HG03060 (cell line): ENCODE results near the gene STK24.
A peak's percentile ranks its signal among the peaks of the same experiment; 100 is the strongest.

ENCODE experiments used
- ATAC-seq: cut with Tn5 transposase; IDR thresholded peaks from one replicate; pipeline ENCODE4 v1.9.1; 2021; ENCODE audit warnings: low read depth, moderate number of reproducible peaks; ENCODE audit not compliant: unreplicated experiment

The STK24 gene

DNA sequence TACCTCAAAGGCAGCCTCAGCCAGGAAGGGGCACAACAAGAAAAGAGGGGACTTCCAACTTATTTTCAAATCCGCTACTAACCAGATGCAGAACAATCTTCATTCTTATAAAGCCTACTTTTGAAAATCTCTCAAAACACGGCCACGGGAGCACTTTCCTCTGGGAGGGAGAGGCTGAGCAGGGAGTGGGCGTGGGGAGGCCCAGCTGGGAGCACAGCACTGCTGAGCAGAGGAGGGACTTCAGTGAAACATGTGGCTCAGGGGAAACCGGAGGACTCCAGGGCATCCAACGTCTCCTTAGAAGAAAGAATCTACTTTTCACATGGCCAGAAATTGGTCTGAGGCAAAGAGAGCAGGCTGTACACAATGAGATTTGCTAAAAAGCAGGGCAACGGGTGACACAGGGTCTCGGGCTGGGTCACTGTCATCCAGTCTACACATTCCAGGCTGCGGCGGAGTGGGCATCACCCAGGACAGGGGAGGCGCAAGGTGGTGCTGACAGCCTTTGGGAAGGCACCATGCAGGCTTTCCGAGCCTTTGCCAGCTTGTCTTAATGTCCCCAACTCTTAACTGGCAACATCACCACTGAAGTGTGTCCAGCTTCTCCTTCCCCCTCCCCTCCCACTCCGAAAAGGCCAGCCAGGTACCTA lies 117.1 kb downstream of the STK24 start:
- ATAC-seq: no peak

DNA sequence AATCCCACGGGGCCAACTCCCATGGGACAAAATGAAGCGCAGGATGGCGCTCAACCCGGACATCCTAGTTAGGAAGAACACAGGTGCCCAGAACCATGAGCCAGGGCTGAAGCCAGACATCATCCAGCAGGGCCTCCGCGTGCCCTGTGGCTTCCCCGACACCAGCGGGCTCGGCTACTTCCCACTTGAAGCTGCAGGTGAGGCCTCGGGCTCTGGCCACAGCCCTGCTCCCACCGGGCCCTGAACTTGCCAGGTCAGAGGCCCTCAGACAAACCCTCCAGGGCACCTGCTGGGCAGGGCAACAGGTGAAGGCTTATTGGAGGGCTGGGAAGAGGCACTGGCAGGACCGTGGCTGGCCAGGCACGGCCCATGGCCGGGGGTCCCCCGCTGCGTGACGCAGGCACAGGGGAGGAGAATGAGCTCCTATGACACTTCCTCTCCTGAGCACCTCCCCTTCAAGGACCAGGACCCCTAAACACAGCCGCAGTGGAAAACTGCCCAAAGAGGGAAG lies 117.7 kb downstream of the STK24 start:
- no peak for ATAC-seq

DNA sequence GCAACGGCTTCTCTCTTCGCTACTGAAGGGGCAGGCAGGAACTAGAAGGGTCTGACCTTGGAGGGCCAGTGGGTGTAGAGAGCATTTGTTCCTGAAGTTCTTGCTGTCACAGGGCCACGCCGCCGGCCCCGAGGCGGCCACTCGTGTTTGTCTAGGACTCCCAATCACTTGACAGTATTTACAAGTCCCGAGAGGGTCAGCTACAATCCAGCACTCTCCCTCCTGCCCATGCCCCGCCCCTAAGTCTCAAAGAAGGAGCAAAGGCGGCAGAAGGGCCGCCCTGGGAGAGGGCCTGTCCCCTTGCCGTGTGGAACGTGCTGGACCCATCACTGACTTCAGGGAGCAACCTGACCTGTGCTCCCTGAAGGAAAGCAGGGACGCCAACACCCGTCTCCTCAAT lies 118.5 kb downstream of the STK24 start:
- ATAC-seq: no peak

DNA sequence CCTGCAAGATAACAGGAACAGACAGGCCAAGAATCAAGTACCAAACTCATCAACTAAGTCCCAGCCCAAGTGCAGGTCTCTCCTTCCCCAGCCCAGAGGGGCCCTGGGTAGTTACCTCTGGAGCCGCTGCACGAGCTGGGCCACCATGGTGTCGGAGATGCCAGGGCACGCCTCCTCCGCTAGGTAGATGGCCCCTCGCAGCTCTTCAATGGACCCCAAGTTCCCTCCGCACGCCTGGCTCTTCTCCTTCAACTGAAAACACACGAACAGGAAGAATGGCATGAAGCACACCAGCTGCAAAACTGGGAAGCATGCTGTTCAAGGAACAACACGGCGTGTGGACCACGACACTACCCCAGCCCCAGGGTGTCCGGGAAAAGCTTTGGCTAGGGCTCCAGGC lies 119.9 kb downstream of the STK24 start:
- ATAC-seq: no peak

DNA sequence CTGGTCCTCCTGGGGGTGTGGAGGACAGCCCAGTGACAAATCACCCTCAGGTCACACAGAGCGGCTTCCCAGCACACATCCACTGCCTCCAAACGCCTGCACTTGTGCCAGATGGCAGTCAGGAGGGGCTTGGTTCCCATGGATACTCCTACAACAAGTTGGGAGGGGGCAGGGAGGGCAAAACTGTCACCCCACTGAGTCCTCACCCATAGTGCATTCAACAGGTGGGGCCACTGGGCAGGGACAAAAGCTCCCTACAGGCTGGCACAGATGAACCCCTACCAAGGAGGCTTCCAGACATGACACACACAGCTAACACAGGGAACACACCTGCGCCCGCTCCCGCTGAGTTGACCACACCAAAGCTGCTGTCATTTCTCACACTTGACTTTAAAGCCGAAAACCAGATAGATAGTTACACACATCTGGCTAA lies 120.5 kb downstream of the STK24 start:
- no peak for ATAC-seq

DNA sequence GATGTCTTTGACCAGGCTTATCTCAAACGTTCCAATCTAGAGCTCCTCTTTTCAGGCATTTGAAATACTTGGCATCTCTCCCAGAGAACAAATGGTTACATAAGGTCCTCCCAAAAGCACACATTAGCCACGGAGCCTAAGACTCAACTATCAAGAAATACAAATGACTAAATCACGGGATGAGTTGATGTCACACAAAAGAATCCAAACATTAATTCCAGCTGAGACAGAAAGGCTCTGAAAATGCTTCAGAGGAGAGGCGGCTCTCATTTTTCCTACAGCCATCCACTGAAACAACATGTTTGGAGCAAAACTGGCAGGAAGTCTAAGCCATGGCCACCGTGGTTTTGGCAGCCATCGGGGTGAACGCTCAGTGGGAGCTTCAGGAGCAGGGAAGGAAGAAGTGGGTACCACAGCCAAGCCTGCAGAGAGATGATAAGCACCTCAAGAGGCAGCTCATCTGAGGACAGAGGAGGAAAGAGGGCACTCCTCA lies 122.5 kb downstream of the STK24 start:
- ATAC-seq: no peak

DNA sequence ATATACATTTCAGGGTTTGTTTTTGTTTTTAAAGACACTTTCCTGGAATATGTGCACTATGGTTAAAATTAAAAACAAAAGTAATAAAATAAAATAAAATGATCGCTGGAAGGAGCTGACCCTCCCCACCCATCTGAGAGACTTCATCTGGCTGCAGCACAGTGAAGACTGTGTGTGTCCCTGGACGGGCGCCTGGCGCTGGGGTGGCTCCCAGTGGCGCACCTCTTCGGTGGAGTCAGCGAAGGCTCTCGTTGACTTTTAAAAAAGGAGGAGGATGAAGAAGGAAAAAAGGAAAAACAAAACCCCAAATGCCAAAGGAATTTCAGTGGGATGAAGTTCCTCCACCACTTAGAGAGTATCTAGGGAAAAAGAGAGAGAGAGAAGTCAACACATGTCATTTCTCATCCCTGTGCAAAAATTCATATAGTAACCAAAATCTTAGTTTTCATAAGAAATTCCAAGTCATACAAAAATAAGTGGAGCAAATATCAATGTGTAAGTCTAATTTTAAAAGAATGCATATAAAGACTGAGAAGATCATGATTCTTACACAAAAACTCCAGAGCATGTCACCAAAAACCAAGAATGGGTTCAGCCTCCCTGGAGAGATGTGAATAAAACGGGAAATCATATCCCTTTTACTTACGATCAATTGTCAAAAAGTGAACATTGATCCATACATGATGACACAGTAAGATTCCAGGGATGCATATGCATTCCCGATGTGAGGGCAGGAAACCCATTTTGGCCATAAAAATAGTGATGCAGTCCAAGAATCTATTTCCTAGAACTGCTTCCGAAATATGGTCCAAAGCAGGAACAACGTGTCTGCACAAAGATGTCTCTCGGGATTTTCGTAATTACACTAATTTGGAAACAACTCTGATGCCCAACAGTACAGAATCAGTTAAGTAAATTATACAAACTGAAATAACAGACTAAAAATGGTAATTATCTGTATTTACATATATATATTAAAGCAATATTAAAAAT lies 123.8 kb downstream of the STK24 start:
- ATAC-seq: no peak

DNA sequence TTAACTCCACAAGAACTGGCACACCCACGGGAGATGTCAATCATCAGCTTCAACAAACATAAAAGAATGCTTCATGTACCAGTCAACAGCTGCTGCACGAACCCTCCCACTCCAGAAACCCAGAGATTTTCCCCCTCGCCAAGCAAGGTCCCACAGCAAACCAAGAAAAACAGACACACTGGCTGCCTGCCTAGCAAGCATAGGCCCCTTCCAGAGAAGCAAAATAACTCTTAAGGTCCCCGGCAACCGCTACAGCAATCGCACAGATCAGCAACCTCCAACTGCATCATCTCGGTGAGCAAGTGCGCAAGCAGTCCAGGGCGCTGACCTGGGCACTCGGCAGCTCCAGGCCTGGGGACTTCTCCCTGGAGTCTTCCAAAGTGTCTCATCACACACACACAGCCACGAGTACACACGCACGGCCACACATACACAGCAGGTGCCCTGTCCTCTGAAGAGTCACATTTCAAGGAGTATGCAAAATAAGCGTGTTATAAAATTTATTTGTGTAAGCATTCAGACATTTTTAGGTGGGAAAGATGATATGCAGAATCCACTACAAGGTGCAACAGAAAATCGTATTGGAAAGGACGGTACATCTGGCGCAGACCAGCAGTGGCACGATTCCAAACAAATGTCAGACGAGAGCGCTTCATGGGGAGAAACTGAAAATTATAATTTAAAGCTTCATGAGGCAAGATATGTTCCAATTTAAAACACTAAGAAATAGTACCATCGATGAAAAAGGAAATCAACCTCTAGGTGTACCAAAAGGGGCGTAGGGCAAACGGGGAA lies 125.0 kb downstream of the STK24 start:
- ATAC-seq: no peak

DNA sequence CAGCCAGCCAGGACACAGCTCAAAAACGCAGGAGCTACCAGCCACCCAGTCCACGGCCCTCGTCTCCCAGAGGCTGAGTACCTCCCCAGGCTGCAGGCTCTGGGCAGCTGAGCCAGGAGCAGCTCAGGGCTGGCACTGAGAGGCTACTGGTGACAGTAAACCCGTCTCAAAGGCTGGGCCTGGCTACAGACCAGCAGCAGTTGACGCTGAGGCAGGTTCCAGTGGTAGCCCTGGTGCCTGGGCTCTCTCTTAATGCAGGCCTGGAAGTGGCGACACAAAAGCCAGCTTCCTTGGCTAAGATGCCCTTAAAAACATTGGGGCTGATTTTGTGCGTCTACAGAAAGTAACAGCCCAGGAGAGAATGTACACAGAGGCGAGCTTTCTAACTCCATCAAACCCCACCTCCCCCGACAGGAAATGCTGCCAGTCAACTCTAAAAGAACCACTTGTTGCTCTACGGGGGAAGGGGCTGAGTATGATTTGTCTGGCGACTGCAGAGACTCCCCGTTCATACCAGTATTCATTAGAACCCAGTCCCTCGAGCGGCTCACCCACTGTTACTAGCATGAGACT lies 126.3 kb downstream of the STK24 start:
- ATAC-seq: no peak

DNA sequence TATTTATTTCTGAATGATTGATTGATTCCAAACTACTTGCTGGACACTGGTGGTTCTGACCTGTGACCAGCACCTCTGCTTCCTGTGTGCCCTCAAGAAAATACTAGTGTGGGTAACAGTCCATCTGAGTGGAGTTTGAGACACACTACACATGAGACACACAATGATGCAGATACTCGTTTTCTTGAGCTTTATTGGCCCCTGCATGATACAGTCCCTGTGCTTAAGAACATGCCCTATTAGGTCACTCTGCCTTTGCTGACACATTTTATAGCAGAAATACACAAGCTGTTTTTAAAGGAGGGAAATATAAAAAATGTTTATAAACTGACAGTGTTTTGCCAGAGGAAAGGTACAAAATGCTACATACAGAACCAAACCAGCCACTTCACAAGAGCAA lies 126.9 kb downstream of the STK24 start:
- ATAC-seq: no peak

DNA sequence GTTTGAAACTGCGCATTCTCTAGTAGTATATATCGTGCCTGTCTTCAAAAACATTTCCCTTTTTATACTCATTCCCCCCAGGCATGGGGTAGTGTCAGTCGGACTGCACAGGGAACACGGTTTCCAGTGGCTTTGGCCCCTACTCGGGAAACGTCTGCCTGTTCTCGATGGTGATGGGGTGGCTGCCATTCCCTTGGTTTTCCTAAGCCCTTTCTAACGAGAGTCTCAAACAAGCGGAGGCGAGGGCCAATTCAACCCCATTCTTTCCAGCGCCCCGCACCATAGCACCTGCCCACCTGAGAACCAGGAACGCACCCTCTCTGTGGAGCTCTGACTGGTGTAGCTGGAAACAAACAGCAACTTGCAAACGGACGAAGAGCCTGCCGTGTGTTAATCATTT lies 127.6 kb downstream of the STK24 start:
- ATAC-seq: no peak

DNA sequence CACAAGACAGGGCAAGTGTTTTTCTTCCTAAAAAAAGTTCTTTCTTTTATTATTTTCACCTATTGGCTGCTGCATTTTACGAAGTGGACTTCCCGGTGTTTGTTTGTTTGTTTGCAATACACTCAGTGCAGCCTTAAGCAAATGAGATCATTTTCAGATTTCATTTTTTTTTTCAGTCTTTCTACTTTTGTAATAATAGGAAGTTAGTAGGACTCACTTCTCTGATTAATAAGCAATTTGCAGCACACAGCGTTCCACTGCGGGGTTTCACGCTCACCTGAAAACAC lies 128.3 kb downstream of the STK24 start:
- no peak for ATAC-seq

DNA sequence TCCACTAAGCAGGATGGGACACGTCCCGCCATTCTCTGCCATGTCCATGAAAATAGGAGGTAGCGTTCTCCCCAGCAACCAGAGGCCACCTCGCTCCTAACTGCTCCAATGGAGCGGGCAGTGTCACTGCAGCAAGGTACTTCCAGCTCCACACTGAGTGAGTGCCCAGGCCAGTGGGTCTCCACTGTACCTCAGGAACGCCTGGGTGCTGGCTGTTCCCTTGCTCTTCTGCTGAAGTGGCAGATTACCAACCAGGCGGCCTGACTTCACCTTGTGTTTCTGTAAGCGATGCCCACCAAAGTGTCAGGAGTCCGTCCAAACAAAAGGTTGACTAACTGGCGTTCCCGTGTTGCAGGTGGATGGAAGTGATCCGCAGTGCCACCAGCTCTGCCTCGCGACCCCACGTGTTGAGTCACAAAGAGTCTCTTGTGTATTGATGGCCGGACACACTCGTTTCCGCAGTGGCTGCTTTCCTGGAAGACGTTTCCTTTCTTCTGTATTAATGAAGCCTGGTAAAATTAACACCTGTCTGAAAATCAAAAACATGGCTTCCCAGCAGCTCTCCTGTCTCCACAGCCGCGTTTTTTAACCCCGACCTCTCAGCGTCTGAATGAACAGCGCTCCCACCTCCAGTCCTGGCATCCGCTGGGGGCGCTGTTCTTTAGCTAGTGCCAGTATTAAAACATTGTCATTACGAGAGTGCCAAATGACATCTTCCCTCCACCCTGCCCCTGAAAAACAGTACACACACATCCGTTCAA lies 128.8 kb downstream of the STK24 start:
- ATAC-seq: no peak

DNA sequence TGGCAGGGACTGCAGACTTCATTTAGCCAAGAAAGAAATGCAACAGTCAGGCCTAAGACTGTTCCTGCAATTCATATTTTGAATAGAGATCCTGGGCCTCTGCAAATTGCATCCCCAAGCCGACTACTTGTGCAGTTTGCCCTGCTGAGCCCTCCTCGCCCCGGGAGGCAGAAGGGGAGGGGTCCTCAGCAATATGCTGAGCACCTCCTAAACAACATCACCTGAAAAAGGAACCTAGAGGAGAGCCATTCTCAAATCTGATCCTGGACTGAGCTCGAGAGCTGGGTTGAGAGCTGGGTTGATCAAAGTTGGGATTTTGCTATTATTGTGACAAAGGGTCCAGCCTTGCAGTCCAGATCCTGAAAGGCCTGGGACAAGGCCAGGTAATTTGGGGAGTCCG lies 129.8 kb downstream of the STK24 start:
- ATAC-seq: no peak

DNA sequence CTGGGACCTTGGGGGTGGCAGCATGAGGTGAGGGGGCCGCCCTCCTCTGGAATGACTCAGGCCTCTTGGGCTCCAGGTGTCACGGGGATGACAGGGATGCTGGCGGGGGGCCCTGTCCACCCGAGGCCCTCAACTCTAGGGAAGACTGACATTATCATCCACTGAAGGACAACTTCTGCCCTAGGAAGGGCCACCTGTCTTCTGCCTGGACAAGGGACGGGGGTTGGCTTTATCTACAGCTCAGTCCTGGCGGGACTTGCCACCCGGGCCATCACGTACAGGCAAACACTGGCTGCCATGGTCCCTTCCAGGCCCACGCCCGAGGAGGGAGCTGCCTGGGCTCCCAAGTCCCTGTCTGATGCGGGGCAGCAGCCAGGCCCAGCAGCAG lies 130.7 kb downstream of the STK24 start:
- ATAC-seq: no peak

DNA sequence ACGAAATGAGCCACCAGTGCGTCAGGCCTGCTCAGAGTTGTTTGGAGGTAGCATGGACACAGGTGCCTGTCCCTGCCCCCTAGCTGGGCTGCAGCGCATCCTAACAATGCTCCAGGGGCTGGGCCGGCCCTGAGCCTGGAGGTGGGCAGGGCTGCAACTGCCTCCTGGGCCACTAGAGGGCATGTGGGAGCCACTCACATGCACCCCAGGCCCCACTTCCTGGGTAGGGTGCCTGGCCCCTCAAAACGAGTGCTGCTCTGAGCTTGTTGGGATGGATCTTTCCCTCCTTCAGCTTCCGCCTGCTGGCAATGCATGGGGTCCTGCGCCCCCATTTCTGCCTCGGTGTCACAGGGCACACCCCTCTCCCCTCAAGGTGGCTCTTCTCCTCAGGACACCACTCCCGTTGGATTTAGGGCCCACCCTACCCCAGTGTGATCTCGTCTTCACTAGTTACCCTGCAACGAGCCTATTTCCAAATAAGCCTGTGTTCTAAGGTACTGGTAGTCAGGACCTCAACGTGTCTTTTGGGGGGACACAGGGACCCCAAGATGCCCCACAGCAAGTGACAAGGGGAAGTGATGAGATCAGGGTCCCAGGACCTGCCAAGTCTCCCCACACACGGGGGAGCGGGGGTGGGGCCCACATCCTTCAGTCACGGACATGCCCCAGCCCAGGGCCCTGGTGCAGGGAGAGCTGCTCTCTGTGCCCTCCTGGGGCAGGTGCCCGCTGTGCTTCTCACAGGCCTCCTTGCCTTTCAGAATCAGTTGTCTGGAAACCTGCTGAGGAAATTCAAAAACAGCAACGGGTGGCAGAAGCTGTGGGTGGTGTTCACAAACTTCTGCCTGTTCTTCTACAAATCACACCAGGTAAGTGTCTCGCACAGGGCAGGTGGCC lies 131.3 kb downstream of the STK24 start:
- peak; percentile 69 for ATAC-seq

DNA sequence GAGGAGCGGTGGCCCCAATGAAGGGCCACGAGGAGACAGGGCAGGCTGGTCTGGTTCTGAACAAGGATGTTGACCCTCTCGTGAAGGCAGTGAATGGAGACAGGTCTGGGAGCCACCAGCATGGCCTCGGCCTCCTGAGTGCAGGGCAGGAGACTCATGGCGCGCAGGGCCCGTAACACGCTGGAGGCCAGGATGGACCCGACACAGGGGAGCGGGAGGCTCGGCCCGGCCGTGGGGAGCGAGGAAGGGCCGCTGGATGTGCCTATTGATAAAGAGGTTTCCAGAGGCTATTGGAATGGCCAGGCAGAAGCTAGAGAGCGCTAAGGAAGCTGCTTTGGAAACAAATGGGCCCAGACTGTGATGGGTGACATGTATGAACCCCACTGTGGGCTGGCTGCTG lies 132.5 kb downstream of the STK24 start:
- ATAC-seq: no peak

DNA sequence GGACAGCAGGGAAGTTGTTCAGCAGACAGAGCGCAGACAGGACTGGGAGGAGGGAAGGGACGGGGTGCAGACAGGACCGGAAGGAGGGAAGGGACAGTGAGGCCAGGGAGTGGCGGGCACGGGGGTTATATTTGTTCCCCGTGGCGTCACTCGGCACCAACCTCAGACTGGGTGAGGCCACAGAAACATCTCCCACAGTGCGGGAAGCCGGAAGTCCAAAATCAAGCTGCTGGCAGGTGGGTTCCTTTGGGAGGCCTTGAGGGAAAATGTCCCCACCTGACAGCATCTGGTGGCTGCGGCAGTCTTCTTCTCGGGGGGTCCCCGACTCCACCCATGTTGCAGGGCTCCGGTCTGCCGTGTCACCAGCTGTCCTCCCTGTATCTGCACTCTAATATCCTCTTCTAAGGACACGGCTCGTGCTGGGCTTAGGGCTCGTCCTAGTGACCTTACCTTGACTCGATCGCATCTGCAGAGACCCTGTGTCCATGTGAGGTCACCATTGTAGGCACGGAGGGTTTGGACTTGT lies 133.0 kb downstream of the STK24 start:
- ATAC-seq: no peak

DNA sequence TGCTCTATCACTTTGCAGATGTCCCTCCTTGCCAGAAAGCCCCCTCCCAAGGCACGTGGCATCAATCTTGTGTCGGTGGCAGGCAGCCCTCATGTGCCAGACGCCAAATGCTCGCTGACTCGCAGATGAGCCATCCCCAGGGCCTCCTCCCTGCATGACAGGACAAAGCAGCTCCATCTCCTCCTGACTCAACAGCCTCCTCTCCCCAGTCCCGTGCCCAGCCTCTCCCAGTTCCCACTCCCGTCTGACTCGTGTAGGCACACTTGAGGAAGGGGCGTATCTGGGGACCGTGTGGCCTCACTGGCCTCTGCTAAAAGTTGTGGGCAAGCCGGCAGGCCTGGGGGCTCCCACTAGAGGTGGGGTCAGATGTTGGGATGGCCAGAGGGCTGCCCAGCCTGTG lies 133.6 kb downstream of the STK24 start:
- no peak for ATAC-seq
